Raji (cell line): ENCODE data around the gene OR2AT4.

Experiments used
- POLR2A ChIP-seq: IDR thresholded peaks from 2 replicates; pipeline ENCODE4 v1.6.1; 2011; ENCODE audit warnings: low read depth, low read length, control low read depth; ENCODE audit not compliant: insufficient read depth

The OR2AT4 gene

GRCh38 chr11:75041263-75041662 lies 55.4 kb downstream of the OR2AT4 start:
- no peak for TF ChIP-seq POLR2A

DNA sequence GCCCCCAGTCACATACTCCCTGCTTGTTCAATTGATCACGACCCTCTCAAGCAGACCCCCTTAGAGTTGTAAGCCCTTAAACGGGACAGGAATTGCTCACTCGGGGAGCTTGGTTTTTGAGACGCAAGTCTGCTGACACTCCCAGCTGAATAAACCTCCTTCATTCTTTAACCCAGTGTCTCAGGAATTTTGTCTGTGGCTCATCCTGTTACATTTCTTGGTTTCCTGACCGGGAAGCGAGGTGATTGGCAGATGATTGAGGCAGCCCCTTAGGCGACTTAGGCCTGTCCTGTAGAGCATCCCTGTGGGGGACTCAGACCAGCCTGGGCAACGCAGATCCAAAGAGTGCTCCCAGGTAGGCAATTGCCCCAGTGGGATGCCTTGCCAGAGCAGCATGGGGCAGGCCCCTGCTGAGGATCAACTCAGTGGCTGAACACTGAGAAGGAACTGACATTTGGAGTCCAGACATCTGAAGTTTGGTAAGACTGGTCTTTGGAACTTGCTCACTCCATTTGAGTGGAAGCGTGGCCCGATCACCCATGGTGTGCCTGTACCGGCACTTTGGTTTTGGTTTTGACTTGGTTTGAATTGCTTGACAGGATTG lies 56.4 kb downstream of the OR2AT4 start:
- no peak for TF ChIP-seq POLR2A

- TF ChIP-seq POLR2A: no peak
These were observed 60.6 kb downstream of the OR2AT4 start for GRCh38 chr11:75035911-75036565.

GRCh38 chr11:75035256-75035655 lies 61.4 kb downstream of the OR2AT4 start:
- TF ChIP-seq POLR2A: no peak

DNA sequence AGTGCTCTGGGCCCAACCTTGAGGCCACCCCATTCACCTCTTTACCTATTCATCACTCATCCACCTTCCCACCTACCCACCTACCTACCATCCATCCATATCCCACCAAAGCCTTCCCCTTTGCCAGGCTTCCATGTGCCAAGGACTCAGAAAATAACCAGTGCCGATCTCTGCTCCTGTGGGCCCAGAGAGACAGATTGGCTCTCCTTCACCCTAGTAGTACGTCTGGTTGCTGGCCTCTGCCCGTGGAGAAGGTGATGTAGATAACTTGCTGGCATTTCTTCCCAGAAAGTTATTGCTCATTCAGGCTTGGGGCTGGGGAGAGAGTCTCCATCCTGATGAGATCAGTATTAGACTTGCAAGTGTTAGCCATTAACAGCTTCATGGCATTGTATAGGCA lies 62.8 kb downstream of the OR2AT4 start:
- TF ChIP-seq POLR2A: no peak

DNA sequence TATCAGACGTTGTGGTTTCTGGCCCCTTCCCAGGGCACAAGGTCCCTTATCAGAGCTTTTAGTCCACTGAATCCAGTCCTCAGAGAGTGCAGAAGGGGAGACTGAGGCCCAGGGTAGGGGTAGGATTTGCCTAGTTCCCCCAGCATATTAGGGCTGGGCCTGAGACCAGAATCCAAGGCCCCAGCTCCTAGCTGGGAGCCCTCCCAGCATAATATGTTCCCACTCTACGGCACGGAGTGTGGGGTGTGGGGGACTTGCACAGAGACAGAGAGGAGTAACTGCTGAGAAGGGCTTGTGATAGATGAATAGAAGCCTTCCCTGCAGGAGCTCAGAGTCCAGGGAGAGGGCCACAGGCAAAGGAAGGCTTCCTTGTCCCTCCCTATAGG lies 64.1 kb downstream of the OR2AT4 start:
- TF ChIP-seq POLR2A: no peak

DNA sequence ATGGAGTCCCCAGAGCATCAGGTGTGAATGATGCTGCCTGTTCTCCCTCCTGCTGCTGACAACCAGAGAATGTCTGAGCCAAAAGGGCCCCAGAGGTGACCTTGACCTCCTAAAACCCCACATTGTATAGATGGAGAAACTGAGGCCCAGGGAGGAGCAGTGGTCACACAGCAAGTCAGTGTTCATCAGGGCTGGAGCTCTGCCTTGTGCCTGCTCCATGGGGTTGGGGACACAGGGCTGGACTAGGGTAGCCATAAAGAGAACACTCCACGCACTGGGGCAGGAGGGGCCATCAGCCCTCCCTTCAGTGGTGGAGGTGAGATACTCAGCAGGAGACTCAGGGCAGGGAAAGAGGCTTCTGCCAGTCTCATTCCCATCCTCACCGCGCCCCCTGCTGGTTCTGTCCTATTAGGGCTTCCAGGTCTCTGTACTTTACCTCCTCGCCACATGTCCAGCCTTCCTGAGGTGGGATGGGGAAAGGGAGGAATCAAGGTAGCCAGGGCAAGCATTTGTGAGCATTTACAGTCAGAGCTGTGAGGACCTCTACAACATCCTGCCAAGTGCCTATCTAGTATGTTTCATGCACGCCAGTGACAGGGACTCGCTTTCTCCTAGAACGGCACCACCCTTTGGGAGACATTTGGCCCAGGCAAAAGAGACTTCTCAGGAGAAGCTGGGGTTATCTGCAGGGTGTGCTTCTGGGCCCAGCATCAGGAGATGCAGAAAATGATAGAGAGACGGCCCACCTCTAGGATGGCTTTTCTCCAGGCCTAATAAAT lies 64.7 kb downstream of the OR2AT4 start:
- no peak for TF ChIP-seq POLR2A
